Smooth muscle cell of trachea (primary cell): ENCODE measurements around the gene HTATIP2. TPM values are rescaled to one million over a fixed set of nuclear protein-coding genes. Genes with fewer than 3 reads are reported as not detected.

ENCODE experiments used
- total RNA-seq: library from RNA; depleted of rRNA; stranded (reverse); fragments of >200 nt; gene quantifications from 2 replicates; pipeline ENCODE4 v1.2.1, GENCODE V29; 2014

HTATIP2 gene
- total RNA-seq: 48.3 and 51.6 TPM in 2 replicates

DNA sequence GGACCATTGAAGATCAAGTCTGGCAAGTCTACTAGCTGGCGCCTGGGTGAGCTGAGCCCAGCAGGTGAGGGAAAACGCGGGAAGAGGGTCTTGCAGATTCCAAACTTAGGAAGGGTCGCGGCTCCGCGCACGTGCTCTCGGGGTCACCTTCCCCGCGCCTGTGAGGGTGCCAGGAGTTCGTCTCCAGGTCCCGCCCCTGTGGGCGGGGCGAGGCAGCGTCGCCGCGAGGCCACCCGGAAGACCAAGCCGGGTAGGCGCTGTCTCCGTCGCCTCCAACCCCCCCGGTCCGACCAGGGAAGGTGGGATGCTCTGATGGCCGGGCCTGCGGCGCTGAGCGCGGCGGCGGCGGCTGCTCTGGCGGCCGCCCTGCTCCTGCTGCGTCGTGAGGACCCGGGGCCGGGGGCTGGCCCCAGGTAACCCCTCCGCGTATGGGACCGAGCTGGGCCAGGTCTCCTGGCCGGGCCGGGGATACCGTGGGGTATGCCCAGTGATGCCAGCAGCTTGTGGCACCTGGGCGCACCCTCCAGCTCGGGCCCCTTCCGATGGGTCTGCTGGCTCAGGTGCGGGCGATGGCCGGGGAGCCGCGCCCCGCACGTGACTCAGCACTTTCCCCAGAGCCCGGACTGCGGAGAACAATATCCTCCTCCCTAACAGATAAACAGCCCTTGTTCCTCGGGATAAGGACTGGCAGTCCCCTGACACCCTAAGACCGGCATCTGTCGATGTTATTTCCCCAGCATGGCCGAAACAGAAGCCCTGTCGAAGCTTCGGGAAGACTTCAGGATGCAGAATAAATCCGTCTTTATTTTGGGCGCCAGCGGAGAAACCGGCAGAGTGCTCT, at the start of gene HTATIP2:
TSS of gene HTATIP2 (plus strand) at position 215 of the 841 bp plus-strand sequence. CDS start at position 739, 524 bp downstream.

DNA sequence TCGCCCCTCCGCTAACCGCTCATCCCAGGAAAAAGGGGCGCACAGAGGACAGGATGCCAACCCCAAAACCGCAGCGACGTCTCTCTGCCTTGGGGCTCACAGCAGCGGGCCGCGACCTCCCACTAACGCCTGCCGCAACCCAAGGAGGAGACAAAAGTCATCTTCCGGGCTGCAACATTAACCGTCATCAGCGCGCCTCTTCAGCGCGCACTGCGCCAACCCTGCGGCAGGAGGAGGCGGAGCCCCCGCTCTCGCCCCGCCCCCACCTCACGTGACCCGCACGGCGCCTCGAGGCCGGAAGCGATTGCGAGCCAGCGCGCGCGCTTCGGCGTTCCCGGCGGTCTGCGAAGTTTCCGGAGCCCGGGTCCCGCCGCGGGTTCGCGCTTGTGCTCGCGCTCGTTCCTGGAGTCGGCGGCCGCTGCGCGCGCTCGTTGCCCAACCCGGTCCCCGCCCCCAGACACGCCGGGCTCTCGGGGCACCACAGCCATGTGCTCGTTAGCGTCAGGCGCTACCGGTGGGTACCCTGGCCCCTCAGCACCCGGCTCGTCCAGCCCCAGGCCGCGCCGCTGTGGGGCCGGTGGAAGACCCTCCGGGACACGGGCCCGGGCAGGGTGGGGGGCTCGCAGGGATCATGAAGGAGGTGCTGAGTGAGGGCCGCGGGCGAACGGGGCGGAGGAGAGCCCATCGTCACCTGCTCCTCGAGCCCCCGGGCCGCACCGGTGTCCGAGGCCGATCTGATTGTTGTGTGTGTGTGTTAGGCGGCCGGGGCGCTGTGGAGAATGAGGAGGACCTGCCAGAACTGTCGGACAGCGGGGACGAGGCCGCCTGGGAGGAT, 24.0 kb downstream of the HTATIP2 start, which contains the start of gene PRMT3:
TSS of gene PRMT3 (plus strand) at position 456 of the 835 bp plus-strand sequence. CDS start at position 487, 31 bp downstream.

Other genes with a start within 250 kb of the HTATIP2 start
- not detected in 2 replicates for gene DBX1, start 203.2 kb upstream of the HTATIP2 start, total RNA-seq
- 14.2 and 19.6 TPM in 2 replicates for gene PRMT3, start 24.0 kb downstream of the HTATIP2 start, total RNA-seq
- under 0.01 TPM in 1 of 2 replicates, not detected in the other for gene SLC6A5, start 235.9 kb downstream of the HTATIP2 start, total RNA-seq